ENCODE results near the gene IRF5. TPM values are rescaled to one million over a fixed set of nuclear protein-coding genes. Genes with fewer than 3 reads are reported as not detected.

IRF5 gene
- total RNA-seq, 2 donors from 2014 or later, result 6.0 to 10.6 TPM

GRCh38 chr7:128915271-128915819 lies 22.4 kb upstream of the IRF5 start:
- DNase-seq (ENCODE audit: low spot score), result no peak
- Histone ChIP-seq H3K27me3 (replicated peaks; ENCODE audit: insufficient read depth) (peaks cover 14% of the 10 kb centered on the region), H3K36me3 (no peaks in the 10 kb centered on the region), H3K4me3 (peak overlapping the region in 1 of 2 donors; percentile 3), H3K4me1 (replicated peaks) (no peaks in the 10 kb centered on the region), H3K27ac (no peak overlapping the region), H3K9me3 (no peaks in the 10 kb centered on the region)
- WGBS, result 7% methylated on average over 31 of the region's 34 CpGs
- intact Hi-C loops (cut with DNase I), result no loop called here
- TF ChIP-seq, protein P1, sequence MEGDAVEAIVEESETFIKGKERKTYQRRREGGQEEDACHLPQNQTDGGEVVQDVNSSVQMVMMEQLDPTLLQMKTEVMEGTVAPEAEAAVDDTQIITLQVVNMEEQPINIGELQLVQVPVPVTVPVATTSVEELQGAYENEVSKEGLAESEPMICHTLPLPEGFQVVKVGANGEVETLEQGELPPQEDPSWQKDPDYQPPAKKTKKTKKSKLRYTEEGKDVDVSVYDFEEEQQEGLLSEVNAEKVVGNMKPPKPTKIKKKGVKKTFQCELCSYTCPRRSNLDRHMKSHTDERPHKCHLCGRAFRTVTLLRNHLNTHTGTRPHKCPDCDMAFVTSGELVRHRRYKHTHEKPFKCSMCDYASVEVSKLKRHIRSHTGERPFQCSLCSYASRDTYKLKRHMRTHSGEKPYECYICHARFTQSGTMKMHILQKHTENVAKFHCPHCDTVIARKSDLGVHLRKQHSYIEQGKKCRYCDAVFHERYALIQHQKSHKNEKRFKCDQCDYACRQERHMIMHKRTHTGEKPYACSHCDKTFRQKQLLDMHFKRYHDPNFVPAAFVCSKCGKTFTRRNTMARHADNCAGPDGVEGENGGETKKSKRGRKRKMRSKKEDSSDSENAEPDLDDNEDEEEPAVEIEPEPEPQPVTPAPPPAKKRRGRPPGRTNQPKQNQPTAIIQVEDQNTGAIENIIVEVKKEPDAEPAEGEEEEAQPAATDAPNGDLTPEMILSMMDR (IDR thresholded peaks at IDR 0.05), result no peak
- TF ChIP-seq POLR2AphosphoS5 (IDR thresholded peaks at IDR 0.05) (no peak), POLR2A (IDR thresholded peaks at IDR 0.05) (no peak)

GRCh38 chr7:128915841-128916642 lies 21.7 kb upstream of the IRF5 start:
- DNase-seq (ENCODE audit: low spot score), result no peak
- H3K27ac ChIP-seq, result no peak overlapping the region
- H3K9me3 ChIP-seq, result no peaks in the 10 kb centered on the region
- intact Hi-C loops (cut with DNase I), result no loop called here
- WGBS, result 47% methylated on average over 55 of the region's 69 CpGs
- H3K4me1 ChIP-seq (replicated peaks), result no peaks in the 10 kb centered on the region
- TF ChIP-seq POLR2A (IDR thresholded peaks at IDR 0.05) (no peak), POLR2AphosphoS5 (IDR thresholded peaks at IDR 0.05) (no peak)
- TF ChIP-seq, protein P1 (IDR thresholded peaks at IDR 0.05), result no peak
- peaks cover 13% of the 10 kb centered on the region for H3K27me3 ChIP-seq (replicated peaks; ENCODE audit: insufficient read depth)
- H3K4me3 ChIP-seq, result peak overlapping the region in 1 of 2 donors; percentile 3
- no peaks in the 10 kb centered on the region for H3K36me3 ChIP-seq

GRCh38 chr7:128916643-128916915 lies 21.1 kb upstream of the IRF5 start:
- no peak for DNase-seq (ENCODE audit: low spot score)
- intact Hi-C loops (cut with DNase I), result no loop called here
- Histone ChIP-seq H3K27me3 (replicated peaks; ENCODE audit: insufficient read depth) (peaks cover 13% of the 10 kb centered on the region), H3K4me3 (no peak overlapping the region), H3K36me3 (no peaks in the 10 kb centered on the region), H3K9me3 (no peaks in the 10 kb centered on the region), H3K4me1 (replicated peaks) (no peaks in the 10 kb centered on the region), H3K27ac (no peak overlapping the region)
- TF ChIP-seq POLR2AphosphoS5 (IDR thresholded peaks at IDR 0.05) (no peak), POLR2A (IDR thresholded peaks at IDR 0.05) (no peak)
- TF ChIP-seq, protein P1 (IDR thresholded peaks at IDR 0.05), result no peak
- whole genome bisulfite sequencing, result 98% methylated on average over 7 of the region's 7 CpGs

DNA sequence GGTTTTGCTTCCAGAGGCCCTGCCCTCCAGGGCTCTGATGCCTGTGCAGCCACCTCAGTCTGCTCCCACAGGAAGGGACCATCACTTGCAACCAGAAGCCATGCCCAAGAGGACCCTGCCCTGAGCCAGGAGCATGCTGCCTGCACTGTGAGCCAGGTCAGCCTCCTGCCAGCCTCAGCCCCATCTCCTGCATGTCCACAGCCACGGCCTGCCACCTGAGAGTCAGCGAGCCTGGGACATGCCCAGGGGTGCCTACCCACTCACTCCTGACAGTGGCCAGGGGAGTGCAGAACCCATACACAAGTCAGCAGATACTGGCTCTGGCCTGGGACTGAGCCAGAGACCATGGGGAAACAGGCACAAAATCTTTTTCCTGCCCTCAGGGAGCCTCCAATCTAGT lies 20.6 kb upstream of the IRF5 start:
- Histone ChIP-seq H3K4me1 (replicated peaks) (no peaks in the 10 kb centered on the region), H3K9me3 (no peaks in the 10 kb centered on the region), H3K27me3 (replicated peaks; ENCODE audit: insufficient read depth) (peaks cover 13% of the 10 kb centered on the region), H3K4me3 (no peak overlapping the region), H3K36me3 (no peaks in the 10 kb centered on the region), H3K27ac (no peak overlapping the region)
- no peak for TF ChIP-seq POLR2A (IDR thresholded peaks at IDR 0.05)
- no peak for TF ChIP-seq POLR2AphosphoS5 (IDR thresholded peaks at IDR 0.05)
- TF ChIP-seq, protein P1 (IDR thresholded peaks at IDR 0.05), result no peak
- 100% methylated on average over 2 of the region's 2 CpGs for WGBS
- intact Hi-C loops (cut with DNase I), result no loop called here
- no peak for DNase-seq (ENCODE audit: low spot score)
